HepG2 (cell line): ENCODE measurements around the gene POPDC2. TPM values are rescaled to one million over a fixed set of nuclear protein-coding genes. Genes with fewer than 3 reads are reported as not detected.

Experiments used
- ATF1 ChIP-seq: IDR thresholded peaks from 2 replicates; pipeline ENCODE4 v1.6.1; 2016; ENCODE audit warnings: mild to moderate bottlenecking, control low read depth
- BORCS8-MEF2B ChIP-seq: sonication (generic); formaldehyde crosslinking; IDR thresholded peaks from 2 replicates; pipeline ENCODE4 v1.8.0; 2022; ENCODE audit warnings: mild to moderate bottlenecking, missing genetic modification reagents
- CCDC6 ChIP-seq: sonication (generic); formaldehyde crosslinking; IDR thresholded peaks from 2 replicates; pipeline ENCODE4 v1.8.1; 2022; ENCODE audit warnings: mild to moderate bottlenecking, missing genetic modification reagents, moderate library complexity
- DMAP1 ChIP-seq: IDR thresholded peaks from 2 replicates; pipeline ENCODE4 v1.6.1; 2016
- FOXA3 ChIP-seq: IDR thresholded peaks from 2 replicates; pipeline ENCODE4 v1.6.1; 2016; ENCODE audit warnings: missing genetic modification reagents, missing compliant biosample characterization
- KAT8 ChIP-seq: IDR thresholded peaks from 2 replicates; pipeline ENCODE4 v1.6.1; 2016; ENCODE audit warnings: missing genetic modification reagents, missing compliant biosample characterization
- KLF16 ChIP-seq, 2 experiments: sonication (generic) in 1 of 2; formaldehyde crosslinking in 1 of 2; IDR thresholded peaks; 2 replicates each; pipeline versions ENCODE4 v1.6.1 to v1.8.0; 2016 to 2023; ENCODE audit warnings: missing genetic modification reagents in 2 of 2, missing compliant biosample characterization in 1 of 2
- RNF2 ChIP-seq: fragments of 450-650 bp; conservative IDR thresholded peaks from 2 replicates; pipeline ENCODE4 v1.6.1; 2016; ENCODE audit warnings: low read depth
- SMAD1 ChIP-seq: sonication (generic); formaldehyde crosslinking; IDR thresholded peaks from 2 replicates; pipeline ENCODE4 v1.4.0; 2020; ENCODE audit warnings: missing genetic modification reagents, low read depth, mild to moderate bottlenecking, borderline replicate concordance
- SMAD3 ChIP-seq: sonication (generic); formaldehyde crosslinking; IDR thresholded peaks from 2 replicates; pipeline ENCODE4 v1.4.0; 2020; ENCODE audit warnings: missing genetic modification reagents
- TRIM24 ChIP-seq: sonication (generic); formaldehyde crosslinking; IDR thresholded peaks from 2 replicates; pipeline ENCODE4 v1.8.0; 2022; ENCODE audit warnings: mild to moderate bottlenecking, missing genetic modification reagents
- ZFY ChIP-seq: sonication (generic); formaldehyde crosslinking; IDR thresholded peaks from 2 replicates; pipeline ENCODE4 v1.4.0; 2020; ENCODE audit warnings: missing genetic modification reagents
- ZNF274 ChIP-seq: sonication (generic); formaldehyde crosslinking; IDR thresholded peaks from 2 replicates; pipeline ENCODE4 v1.5.1; 2020; ENCODE audit warnings: mild to moderate bottlenecking, missing genetic modification reagents
- ZNF350 ChIP-seq: sonication (generic); formaldehyde crosslinking; IDR thresholded peaks from 2 replicates; pipeline ENCODE4 v1.4.0; 2020; ENCODE audit warnings: mild to moderate bottlenecking, low read depth, missing genetic modification reagents, borderline replicate concordance
- ZNF652 ChIP-seq: IDR thresholded peaks from 2 replicates; pipeline ENCODE4 v1.6.1; 2016; ENCODE audit warnings: low read depth, borderline replicate concordance
- polyA plus RNA-seq, 8 experiments: library from polyadenylated mRNA; depleted of rRNA in 3 of 8; stranded (reverse) in 7 of 8; unstranded in 1 of 8; fragments of >200 nt; fragmentation: Illumina TruSeq in 4 of 8; extraction: Trizol in 4 of 8; gene quantifications; 2 replicates each; pipeline versions ENCODE4 v1.2.1 to v1.2.3, GENCODE V29; 2011 to 2016; ENCODE audit warnings: low read depth in 4 of 8, missing spikeins in 1 of 8, mixed read lengths in 1 of 8; ENCODE audit not compliant: insufficient read depth in 1 of 8
- total RNA-seq, 5 experiments: library from RNA; depleted of rRNA; stranded (reverse); fragments of >200 nt; fragmentation: Illumina TruSeq; extraction: Trizol; gene quantifications; 2 replicates each; pipeline ENCODE4 v1.2.3, GENCODE V29; 2016; ENCODE audit warnings: low read depth in 1 of 5
- TF ChIP-seq, protein P1 (sequence below): sonication (generic); formaldehyde crosslinking; IDR thresholded peaks from 2 replicates; pipeline ENCODE4 v1.4.0; 2020; ENCODE audit warnings: low read depth, missing genetic modification reagents
- TF ChIP-seq, protein P2 (sequence below), 2 experiments: fragments of 450-650 bp in 1 of 2; sonication (generic) in 1 of 2; formaldehyde crosslinking in 1 of 2; IDR thresholded peaks; 2 replicates each; pipeline versions ENCODE4 v1.6.1 to v1.8.0; 2016 to 2022; ENCODE audit warnings: antibody characterized with exemption in 1 of 2, mild to moderate bottlenecking in 1 of 2, missing genetic modification reagents in 1 of 2

The POPDC2 gene
- total and polyA plus RNA-seq, 2 of the 13 experiments (the other 11 are each of a cell fraction or from before 2014, with no cell fraction given), result 0.18 to 0.58 TPM

GRCh38 chr3:119676771-119677640 is 16.6 kb upstream of the POPDC2 start, which contains the start of gene COX17 (continued):
- TF ChIP-seq FOXA3 (CRISPR knock-in tag) (peak; percentile 82), ZNF274 (CRISPR knock-in tag) (peak; percentile 71; the same call in 1 of the 2 replicates), KAT8 (CRISPR knock-in tag) (peak; percentile 97), ZNF652 (CRISPR knock-in tag) (no peak), SMAD1 (no peak), KLF16 (CRISPR knock-in tag; IDR thresholded peaks at IDR 0.05) (no peak), BORCS8-MEF2B (0 out of 2 replicates have a peak, but pooled peaks have one; percentile 22), ZFY (peak; percentile 96), ATF1 (CRISPR knock-in tag) (peak; percentile 72; the same call in 1 of the 2 replicates), SMAD3 (CRISPR knock-in tag) (peak; percentile 74; the same call in 1 of the 2 replicates), TRIM24 (CRISPR knock-in tag) (no peak), DMAP1 (CRISPR knock-in tag) (peak; percentile 87), RNF2 (0 out of 2 replicates have a peak, but pooled peaks have one; percentile 43), ZNF350 (CRISPR knock-in tag) (peak; percentile 78; the same call in 1 of the 2 replicates), CCDC6 (CRISPR knock-in tag) (no peak)
- TF ChIP-seq, protein P1, sequence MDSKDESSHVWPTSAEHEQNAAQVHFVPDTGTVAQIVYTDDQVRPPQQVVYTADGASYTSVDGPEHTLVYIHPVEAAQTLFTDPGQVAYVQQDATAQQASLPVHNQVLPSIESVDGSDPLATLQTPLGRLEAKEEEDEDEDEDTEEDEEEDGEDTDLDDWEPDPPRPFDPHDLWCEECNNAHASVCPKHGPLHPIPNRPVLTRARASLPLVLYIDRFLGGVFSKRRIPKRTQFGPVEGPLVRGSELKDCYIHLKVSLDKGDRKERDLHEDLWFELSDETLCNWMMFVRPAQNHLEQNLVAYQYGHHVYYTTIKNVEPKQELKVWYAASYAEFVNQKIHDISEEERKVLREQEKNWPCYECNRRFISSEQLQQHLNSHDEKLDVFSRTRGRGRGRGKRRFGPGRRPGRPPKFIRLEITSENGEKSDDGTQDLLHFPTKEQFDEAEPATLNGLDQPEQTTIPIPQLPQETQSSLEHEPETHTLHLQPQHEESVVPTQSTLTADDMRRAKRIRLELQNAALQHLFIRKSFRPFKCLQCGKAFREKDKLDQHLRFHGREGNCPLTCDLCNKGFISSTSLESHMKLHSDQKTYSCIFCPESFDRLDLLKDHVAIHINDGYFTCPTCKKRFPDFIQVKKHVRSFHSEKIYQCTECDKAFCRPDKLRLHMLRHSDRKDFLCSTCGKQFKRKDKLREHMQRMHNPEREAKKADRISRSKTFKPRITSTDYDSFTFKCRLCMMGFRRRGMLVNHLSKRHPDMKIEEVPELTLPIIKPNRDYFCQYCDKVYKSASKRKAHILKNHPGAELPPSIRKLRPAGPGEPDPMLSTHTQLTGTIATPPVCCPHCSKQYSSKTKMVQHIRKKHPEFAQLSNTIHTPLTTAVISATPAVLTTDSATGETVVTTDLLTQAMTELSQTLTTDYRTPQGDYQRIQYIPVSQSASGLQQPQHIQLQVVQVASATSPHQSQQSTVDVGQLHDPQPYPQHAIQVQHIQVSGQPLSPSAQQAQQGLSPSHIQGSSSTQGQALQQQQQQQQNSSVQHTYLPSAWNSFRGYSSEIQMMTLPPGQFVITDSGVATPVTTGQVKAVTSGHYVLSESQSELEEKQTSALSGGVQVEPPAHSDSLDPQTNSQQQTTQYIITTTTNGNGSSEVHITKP (CRISPR knock-in tag), result 0 out of 2 replicates have a peak, but pooled peaks have one; percentile 31
- TF ChIP-seq, protein P2, sequence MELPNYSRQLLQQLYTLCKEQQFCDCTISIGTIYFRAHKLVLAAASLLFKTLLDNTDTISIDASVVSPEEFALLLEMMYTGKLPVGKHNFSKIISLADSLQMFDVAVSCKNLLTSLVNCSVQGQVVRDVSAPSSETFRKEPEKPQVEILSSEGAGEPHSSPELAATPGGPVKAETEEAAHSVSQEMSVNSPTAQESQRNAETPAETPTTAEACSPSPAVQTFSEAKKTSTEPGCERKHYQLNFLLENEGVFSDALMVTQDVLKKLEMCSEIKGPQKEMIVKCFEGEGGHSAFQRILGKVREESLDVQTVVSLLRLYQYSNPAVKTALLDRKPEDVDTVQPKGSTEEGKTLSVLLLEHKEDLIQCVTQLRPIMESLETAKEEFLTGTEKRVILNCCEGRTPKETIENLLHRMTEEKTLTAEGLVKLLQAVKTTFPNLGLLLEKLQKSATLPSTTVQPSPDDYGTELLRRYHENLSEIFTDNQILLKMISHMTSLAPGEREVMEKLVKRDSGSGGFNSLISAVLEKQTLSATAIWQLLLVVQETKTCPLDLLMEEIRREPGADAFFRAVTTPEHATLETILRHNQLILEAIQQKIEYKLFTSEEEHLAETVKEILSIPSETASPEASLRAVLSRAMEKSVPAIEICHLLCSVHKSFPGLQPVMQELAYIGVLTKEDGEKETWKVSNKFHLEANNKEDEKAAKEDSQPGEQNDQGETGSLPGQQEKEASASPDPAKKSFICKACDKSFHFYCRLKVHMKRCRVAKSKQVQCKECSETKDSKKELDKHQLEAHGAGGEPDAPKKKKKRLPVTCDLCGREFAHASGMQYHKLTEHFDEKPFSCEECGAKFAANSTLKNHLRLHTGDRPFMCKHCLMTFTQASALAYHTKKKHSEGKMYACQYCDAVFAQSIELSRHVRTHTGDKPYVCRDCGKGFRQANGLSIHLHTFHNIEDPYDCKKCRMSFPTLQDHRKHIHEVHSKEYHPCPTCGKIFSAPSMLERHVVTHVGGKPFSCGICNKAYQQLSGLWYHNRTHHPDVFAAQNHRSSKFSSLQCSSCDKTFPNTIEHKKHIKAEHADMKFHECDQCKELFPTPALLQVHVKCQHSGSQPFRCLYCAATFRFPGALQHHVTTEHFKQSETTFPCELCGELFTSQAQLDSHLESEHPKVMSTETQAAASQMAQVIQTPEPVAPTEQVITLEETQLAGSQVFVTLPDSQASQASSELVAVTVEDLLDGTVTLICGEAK (IDR thresholded peaks at IDR 0.05), result no peak
- TF ChIP-seq, protein P2 (CRISPR knock-in tag; IDR thresholded peaks at IDR 0.05), result peak; percentile 71; the same call in 1 of the 2 replicates
